ENCODE measurements around the gene MEGF6.

MEGF6 gene

GRCh38 chr1:3470650-3471355 is 140.5 kb downstream of the MEGF6 start:
- Mint-ChIP-seq H3K36me3 (no peaks in the 10 kb centered on the region), H3K4me1 (peaks cover 8% of the 10 kb centered on the region), H3K4me3 (no peak overlapping the region), H3K27ac (peak overlapping the region; percentile 2), H3K9me3 (no peaks in the 10 kb centered on the region)
- ATAC-seq (no peak), DNase-seq (ENCODE audit: low spot score in 2 of 2) (no peak)

GRCh38 chr1:3469849-3470649 is 141.3 kb downstream of the MEGF6 start:
- no peak for ATAC-seq
- Mint-ChIP-seq H3K4me3 (no peak overlapping the region), H3K9me3 (no peaks in the 10 kb centered on the region), H3K36me3 (no peaks in the 10 kb centered on the region), H3K4me1 (peaks cover 8% of the 10 kb centered on the region), H3K27ac (peak overlapping the region; percentile 2)
- DNase-seq (ENCODE audit: low spot score in 2 of 2) = no peak

GRCh38 chr1:3469104-3469848 is 142.0 kb downstream of the MEGF6 start:
- Mint-ChIP-seq H3K27ac (no peak overlapping the region), H3K4me1 (peaks cover 8% of the 10 kb centered on the region), H3K4me3 (no peak overlapping the region), H3K9me3 (no peaks in the 10 kb centered on the region), H3K36me3 (no peaks in the 10 kb centered on the region)
- no peak for ATAC-seq
- DNase-seq (ENCODE audit: low spot score in 2 of 2) = no peak

- Mint-ChIP-seq H3K9me3 (no peaks in the 10 kb centered on the region), H3K36me3 (no peaks in the 10 kb centered on the region), H3K27ac (no peak overlapping the region), H3K4me3 (no peak overlapping the region), H3K4me1 (peaks cover 8% of the 10 kb centered on the region)
- ATAC-seq (no peak), DNase-seq (ENCODE audit: low spot score in 2 of 2) (no peak)
Observed at GRCh38 chr1:3468236-3469103, 142.8 kb downstream of the MEGF6 start.

GRCh38 chr1:3467096-3468036 is 143.9 kb downstream of the MEGF6 start:
- Mint-ChIP-seq H3K9me3 (no peaks in the 10 kb centered on the region), H3K27ac (no peak overlapping the region), H3K4me3 (no peak overlapping the region), H3K4me1 (peaks cover 8% of the 10 kb centered on the region), H3K36me3 (no peaks in the 10 kb centered on the region)
- DNase-seq (ENCODE audit: low spot score in 2 of 2) (no peak), ATAC-seq (no peak)

- peaks cover 8% of the 10 kb centered on the region for H3K4me1 Mint-ChIP-seq
- ATAC-seq (no peak), DNase-seq (ENCODE audit: low spot score in 2 of 2) (no peak)
- H3K9me3 Mint-ChIP-seq = no peaks in the 10 kb centered on the region
- no peaks in the 10 kb centered on the region for H3K36me3 Mint-ChIP-seq
- H3K27ac Mint-ChIP-seq = no peak overlapping the region
- H3K4me3 Mint-ChIP-seq = no peak overlapping the region
Observed at GRCh38 chr1:3466366-3467075, 144.8 kb downstream of the MEGF6 start.

- Mint-ChIP-seq H3K9me3 (no peaks in the 10 kb centered on the region), H3K4me1 (peaks cover 8% of the 10 kb centered on the region), H3K27ac (no peak overlapping the region), H3K4me3 (no peak overlapping the region), H3K36me3 (no peaks in the 10 kb centered on the region)
- DNase-seq (ENCODE audit: low spot score in 2 of 2) (no peak), ATAC-seq (no peak)
Observed at GRCh38 chr1:3465935-3466321, 145.4 kb downstream of the MEGF6 start.

GRCh38 chr1:3465091-3465934 is 146.0 kb downstream of the MEGF6 start:
- no peak overlapping the region for H3K4me3 Mint-ChIP-seq
- ATAC-seq (no peak), DNase-seq (ENCODE audit: low spot score in 2 of 2) (no peak)
- H3K36me3 Mint-ChIP-seq = no peaks in the 10 kb centered on the region
- no peaks in the 10 kb centered on the region for H3K9me3 Mint-ChIP-seq
- H3K27ac Mint-ChIP-seq = no peak overlapping the region
- peaks cover 3% of the 10 kb centered on the region for H3K4me1 Mint-ChIP-seq

GRCh38 chr1:3464649-3465025 is 146.7 kb downstream of the MEGF6 start:
- ATAC-seq = no peak
- Mint-ChIP-seq H3K27ac (no peak overlapping the region), H3K9me3 (no peaks in the 10 kb centered on the region), H3K4me1 (no peaks in the 10 kb centered on the region), H3K36me3 (no peaks in the 10 kb centered on the region), H3K4me3 (no peak overlapping the region)
- DNase-seq (ENCODE audit: low spot score in 2 of 2) = no peak

- ATAC-seq (no peak), DNase-seq (ENCODE audit: low spot score in 2 of 2) (no peak)
- Mint-ChIP-seq H3K36me3 (no peaks in the 10 kb centered on the region), H3K4me1 (no peaks in the 10 kb centered on the region), H3K27ac (no peak overlapping the region), H3K9me3 (no peaks in the 10 kb centered on the region), H3K4me3 (no peak overlapping the region)
Observed at GRCh38 chr1:3463891-3464648, 147.2 kb downstream of the MEGF6 start.

- H3K36me3 Mint-ChIP-seq = no peaks in the 10 kb centered on the region
- H3K4me1 Mint-ChIP-seq = no peaks in the 10 kb centered on the region
- H3K9me3 Mint-ChIP-seq = no peaks in the 10 kb centered on the region
- no peak for DNase-seq (ENCODE audit: low spot score in 2 of 2)
- ATAC-seq = no peak
- H3K4me3 Mint-ChIP-seq = no peak overlapping the region
- no peak overlapping the region for H3K27ac Mint-ChIP-seq
Observed at GRCh38 chr1:3463408-3463863, 147.9 kb downstream of the MEGF6 start.

- H3K4me1 Mint-ChIP-seq = no peaks in the 10 kb centered on the region
- DNase-seq (ENCODE audit: low spot score in 2 of 2) (no peak), ATAC-seq (no peak)
- H3K4me3 Mint-ChIP-seq = no peak overlapping the region
- H3K9me3 Mint-ChIP-seq = no peaks in the 10 kb centered on the region
- no peak overlapping the region for H3K27ac Mint-ChIP-seq
- no peaks in the 10 kb centered on the region for H3K36me3 Mint-ChIP-seq
Observed at GRCh38 chr1:3463013-3463385, 148.3 kb downstream of the MEGF6 start.

Measured in stimulated activated effector memory CD8-positive, alpha-beta T cell treated with anti-CD3 and anti-CD28 coated beads, Interleukin-12 subunit alpha, Interleukin-12 subunit beta, amount 100 ng/mL, for 72 hours (primary cell).